GM12865 (cell line): Measurements from ENCODE around the gene PREX1.

ENCODE experiments used
- DNase-seq: peaks from one replicate; pipeline ENCODE4 v3.0.0; 2010; ENCODE audit warnings: low read depth
- H3K4me3 ChIP-seq: 2 replicates; pipeline ENCODE4 v1.5.1; 2011; ENCODE audit warnings: mild to moderate bottlenecking, low read depth, low read length, control low read depth
- TF ChIP-seq, protein P1 (sequence below): IDR thresholded peaks from 2 replicates; pipeline ENCODE4 v1.5.1; 2011; ENCODE audit warnings: low read length, control low read depth, low read depth, inconsistent platforms; ENCODE audit not compliant: insufficient read depth; ENCODE audit errors: missing control alignments

PREX1 gene

DNA sequence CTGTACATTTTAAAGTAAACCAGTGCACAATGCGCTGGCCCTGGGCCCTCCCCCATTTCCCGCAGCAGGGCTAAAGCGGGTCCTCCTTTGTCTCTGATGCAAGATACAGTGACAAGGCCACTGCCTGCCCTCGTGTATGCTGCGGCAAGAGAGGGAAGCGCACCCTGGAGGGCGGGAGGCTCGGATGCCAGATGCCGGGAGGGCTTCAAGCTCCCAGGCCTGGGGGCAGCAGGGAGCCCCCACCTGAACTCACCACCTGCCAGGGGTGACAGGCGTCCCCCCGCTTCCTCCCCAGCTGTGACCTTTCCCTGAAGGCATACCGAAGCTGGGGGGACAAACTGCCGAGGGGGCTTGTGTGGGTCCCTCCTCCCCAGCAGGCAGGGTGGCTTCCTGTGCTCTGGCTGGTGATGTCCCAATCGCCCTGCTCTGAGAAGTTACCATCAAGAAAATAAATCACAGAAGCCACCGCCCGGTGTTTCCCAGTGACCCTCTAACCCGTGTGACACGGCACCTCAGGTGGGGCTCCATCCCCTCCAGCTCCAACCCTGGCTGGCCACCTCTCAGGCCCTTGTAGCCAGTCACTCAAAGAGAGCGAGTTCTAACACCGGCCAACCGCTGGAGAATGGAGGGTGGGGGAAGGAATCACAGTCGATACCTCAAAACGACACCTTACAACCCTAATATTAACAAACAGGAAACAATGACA lies 203.3 kb downstream of the PREX1 start:
- DNase-seq, result no peak
- TF ChIP-seq, protein P1, sequence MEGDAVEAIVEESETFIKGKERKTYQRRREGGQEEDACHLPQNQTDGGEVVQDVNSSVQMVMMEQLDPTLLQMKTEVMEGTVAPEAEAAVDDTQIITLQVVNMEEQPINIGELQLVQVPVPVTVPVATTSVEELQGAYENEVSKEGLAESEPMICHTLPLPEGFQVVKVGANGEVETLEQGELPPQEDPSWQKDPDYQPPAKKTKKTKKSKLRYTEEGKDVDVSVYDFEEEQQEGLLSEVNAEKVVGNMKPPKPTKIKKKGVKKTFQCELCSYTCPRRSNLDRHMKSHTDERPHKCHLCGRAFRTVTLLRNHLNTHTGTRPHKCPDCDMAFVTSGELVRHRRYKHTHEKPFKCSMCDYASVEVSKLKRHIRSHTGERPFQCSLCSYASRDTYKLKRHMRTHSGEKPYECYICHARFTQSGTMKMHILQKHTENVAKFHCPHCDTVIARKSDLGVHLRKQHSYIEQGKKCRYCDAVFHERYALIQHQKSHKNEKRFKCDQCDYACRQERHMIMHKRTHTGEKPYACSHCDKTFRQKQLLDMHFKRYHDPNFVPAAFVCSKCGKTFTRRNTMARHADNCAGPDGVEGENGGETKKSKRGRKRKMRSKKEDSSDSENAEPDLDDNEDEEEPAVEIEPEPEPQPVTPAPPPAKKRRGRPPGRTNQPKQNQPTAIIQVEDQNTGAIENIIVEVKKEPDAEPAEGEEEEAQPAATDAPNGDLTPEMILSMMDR, result no peak
- H3K4me3 ChIP-seq, result no peak overlapping the region

DNA sequence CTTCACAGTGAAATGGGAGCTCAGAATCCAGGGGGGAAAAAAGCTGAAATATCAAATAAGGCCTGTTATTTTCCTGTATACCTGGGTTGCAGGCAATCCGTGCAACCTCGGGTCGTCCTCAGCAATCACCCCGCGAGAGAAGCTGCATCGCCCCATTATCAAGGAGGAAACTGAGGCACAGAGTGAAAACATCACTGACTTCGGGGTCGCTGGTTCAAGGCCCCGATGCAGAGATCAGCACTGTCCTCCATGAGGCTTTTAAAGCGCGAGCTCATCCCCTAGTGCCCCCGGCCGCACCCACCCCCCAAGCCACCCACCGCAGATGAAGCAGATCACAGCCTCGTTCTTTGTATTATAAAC lies 203.9 kb downstream of the PREX1 start:
- H3K4me3 ChIP-seq, result no peak overlapping the region
- TF ChIP-seq, protein P1, result no peak
- no peak for DNase-seq

DNA sequence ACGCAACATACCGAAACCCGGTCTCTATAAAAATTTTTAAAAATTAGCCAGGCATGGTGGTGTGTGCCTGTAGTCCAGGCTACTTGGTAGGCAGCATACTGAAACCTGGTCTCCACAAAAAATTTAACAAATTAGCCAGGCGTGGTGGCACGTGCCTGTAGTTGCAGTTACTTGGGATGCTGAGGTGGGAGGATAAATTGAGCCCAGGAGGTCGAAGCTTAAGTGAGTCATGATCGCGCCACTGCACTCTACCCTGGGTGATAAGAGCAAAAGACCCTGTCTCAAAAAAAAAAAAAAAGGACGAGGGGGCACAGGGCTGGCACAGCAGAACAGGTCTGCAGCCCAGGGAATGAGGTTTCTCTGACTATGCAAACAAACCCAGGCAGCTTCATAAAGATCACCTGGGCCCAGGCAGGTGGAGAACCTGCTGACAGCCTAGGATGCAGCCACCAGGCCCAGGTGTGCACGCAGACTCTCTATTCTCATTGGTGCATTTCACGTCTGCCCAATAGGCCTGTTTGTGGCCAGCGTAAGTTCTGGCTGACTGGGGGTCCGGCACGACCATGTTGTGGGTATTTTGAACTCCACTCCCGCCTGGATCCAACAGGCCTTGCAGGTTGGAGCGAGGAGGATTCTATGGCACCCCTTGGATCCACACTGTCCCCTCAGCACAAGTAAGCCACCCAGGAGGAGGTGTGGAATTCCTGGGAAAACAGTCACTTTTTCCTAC lies 204.5 kb downstream of the PREX1 start:
- no peak for DNase-seq
- TF ChIP-seq, protein P1, result no peak
- no peak overlapping the region for H3K4me3 ChIP-seq

DNA sequence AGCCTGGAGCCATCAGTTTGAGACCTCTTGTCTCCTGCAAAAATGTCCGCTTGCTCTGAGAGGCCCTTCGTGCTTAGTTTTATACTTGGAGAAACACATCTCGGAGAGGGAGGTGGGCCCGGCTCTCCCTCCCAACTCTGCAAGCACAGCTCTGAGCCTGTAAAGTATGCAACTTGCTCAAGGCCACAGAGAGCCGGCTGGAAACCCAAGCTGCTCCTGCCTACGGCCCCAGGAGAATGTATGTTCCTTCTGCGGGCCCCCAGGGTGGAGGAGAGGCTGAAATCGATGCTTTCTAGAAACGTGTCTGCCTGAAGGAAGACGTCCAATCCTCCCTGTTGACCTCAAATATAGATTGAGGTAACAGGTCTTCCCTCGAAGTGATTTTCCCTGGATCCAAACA lies 205.4 kb downstream of the PREX1 start:
- no peak for DNase-seq
- TF ChIP-seq, protein P1, result no peak
- H3K4me3 ChIP-seq, result no peak overlapping the region

DNA sequence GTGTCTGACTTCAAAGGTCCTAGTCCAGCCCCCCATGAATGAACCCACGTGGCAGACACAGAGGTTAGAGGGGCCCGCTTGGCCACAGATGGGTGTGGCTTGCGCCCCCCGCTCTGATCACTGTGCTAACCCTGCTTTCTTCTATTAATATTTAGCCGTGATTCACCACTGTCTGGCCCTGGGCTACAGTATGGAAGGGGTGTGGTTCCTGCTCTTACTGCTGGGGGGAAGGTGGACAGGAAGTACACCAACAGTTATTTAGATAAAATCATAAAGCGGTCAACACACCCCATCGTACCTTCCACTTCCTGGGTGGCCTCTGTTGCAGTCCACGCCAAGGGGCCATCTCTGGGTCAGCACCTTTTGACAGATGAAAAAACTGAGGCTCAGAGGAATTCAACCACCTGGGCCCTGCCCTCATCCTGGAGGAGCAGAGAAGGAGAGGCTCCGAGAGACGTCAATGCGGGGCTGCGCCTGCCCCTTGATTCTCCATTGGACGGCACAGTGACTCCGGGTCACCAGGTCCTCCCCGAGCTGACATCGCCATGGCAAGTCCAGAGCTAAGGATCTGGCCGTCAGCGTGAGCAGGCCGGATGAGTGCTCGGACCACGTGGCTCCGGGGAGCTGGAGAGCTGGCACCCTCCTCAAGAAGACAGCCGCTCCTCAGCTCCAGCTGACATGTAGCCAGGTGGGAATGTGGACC lies 206.3 kb downstream of the PREX1 start:
- no peak for DNase-seq
- H3K4me3 ChIP-seq, result no peak overlapping the region
- TF ChIP-seq, protein P1, result no peak

DNA sequence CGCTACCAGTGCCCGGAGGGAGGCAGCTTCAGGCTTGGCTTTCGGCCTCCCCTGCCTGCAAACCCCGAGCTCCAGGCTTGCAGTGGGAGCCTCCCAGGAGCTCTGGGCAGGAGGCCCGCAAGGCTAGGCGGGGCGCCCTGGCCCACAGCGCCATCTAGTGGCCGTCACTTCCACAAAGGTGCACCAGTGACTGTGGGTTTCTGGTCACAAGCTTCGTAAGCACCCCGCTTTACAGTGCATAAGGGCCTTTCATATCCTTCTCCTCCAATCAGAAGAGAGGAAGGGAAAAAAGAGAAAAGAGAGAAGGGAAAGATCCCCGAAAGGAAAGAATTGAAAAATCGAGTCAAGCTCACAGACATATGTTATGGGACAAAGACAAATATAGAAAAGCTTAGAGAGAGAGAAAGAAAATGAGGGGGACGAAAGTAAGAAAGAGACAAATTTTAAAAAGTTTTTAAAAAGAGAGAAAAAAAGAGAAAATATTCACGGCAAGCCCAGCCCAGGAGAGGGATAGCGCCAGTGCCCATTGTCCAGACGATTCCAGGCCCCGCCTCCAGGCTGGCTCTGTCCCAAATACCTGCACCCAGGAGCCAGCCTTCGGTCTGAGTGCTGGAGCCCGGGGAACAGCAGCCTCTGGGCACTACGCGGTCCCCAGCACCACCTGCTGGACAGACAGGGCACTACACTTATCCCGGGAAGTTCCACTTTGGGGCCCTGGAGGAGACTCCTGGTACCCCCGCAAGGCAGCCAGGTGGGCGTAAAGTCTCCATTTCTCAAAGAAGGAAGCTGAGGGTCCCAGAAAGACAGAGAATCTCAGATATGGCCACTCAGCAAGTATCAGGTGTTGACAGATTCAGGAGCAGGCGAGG lies 207.1 kb downstream of the PREX1 start:
- TF ChIP-seq, protein P1, result peak; percentile 97
- DNase-seq, result peak; percentile 79
- H3K4me3 ChIP-seq, result no peak overlapping the region
